Large intestine (tissue), 3 donors: Measurements from ENCODE around the gene AGAP1. TPM values are rescaled to one million over a fixed set of nuclear protein-coding genes. Genes with fewer than 3 reads are reported as not detected.

Experiments used
- DNase-seq, 2 donors: peaks; one replicate each; pipeline versions ENCODE4 v3.0.0 to v3.0.0-alpha.2; 2013
- H3K27ac ChIP-seq: one replicate; pipeline ENCODE4 v1.5.1; 2013; ENCODE audit warnings: low read length
- H3K27me3 ChIP-seq: 2 replicates; pipeline ENCODE4 v1.6.1; 2013; ENCODE audit warnings: low read length; ENCODE audit not compliant: control insufficient read depth, insufficient read depth
- H3K36me3 ChIP-seq: 2 replicates; pipeline ENCODE4 v1.6.1; 2013; ENCODE audit warnings: low read length; ENCODE audit not compliant: control insufficient read depth, insufficient read depth
- H3K4me1 ChIP-seq: one replicate; pipeline ENCODE4 v1.6.1; 2013; ENCODE audit warnings: low read length; ENCODE audit not compliant: control insufficient read depth, insufficient read depth
- H3K4me3 ChIP-seq: one replicate; pipeline ENCODE4 v1.5.1; 2013; ENCODE audit warnings: low read length
- H3K9me3 ChIP-seq: one replicate; pipeline ENCODE4 v1.6.1; 2013; ENCODE audit warnings: mild to moderate bottlenecking, low read depth, low read length, moderate library complexity; ENCODE audit not compliant: control insufficient read depth
- WGBS: methylation state at CpG from one replicate; pipeline ENCODE4 v1.1.5; 2013; ENCODE audit warnings: low lambda C conversion rate; ENCODE audit not compliant: insufficient coverage; 5-methylcytosine and 5-hydroxymethylcytosine counted together
- polyA plus RNA-seq: library from polyadenylated mRNA; unstranded; fragments of 120-200 nt; gene quantifications from one replicate; pipeline ENCODE4 v1.2.1, GENCODE V29; 2013

The AGAP1 gene
- polyA plus RNA-seq, 1 donor, result 18.0 TPM

GRCh38 chr2:236173729-236174607 is 680.1 kb downstream of the AGAP1 start:
- no CpG with 5 or more reads among the region's 23 CpGs for WGBS
- Histone ChIP-seq H3K27me3 (peaks cover 98% of the 10 kb centered on the region), H3K4me1 (peaks cover 30% of the 10 kb centered on the region), H3K9me3 (peaks cover 21% of the 10 kb centered on the region), H3K4me3 (no peak overlapping the region), H3K27ac (no peak overlapping the region), H3K36me3 (no peaks in the 10 kb centered on the region)
- peak in 1 of 2 donors; percentile 76 for DNase-seq

DNA sequence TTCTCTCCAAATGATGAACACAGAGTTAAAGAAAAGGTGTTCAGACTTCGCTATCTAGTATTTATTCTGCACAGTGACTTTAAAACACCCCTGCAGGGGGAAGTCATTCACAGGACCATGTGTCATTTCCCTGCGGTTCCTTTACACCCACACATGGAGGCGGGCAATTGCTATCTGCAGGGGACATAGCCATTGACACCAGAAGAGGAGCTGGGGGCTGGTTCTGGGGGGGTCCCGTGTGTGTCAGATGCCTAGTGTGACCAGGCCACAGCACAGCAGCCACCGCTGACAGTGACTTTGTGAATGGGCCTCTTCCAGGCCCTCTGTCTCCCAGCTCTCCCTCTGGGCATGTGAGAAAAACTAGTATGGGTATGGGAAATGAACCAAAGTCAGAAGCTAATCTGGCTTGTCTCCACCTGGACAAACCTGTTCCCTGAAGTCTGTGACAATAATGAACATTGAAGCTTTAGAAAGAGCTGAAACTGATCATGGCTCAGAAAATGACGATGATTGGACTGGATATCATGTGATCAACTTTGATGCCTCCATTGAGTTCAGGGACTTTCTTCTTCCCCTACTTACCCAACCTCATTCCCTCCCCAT is 681.8 kb downstream of the AGAP1 start:
- H3K4me1 ChIP-seq, result peaks cover 30% of the 10 kb centered on the region
- no peak overlapping the region for H3K4me3 ChIP-seq
- H3K27me3 ChIP-seq, result peaks cover 97% of the 10 kb centered on the region
- WGBS, result no CpG with 5 or more reads among the region's 6 CpGs
- DNase-seq, result no peak
- no peak overlapping the region for H3K27ac ChIP-seq
- H3K36me3 ChIP-seq, result no peaks in the 10 kb centered on the region
- H3K9me3 ChIP-seq, result peaks cover 17% of the 10 kb centered on the region

- no CpG with 5 or more reads among the region's 7 CpGs for WGBS
- H3K27ac ChIP-seq, result no peak overlapping the region
- H3K4me1 ChIP-seq, result peaks cover 29% of the 10 kb centered on the region
- H3K27me3 ChIP-seq, result peaks cover 94% of the 10 kb centered on the region
- H3K36me3 ChIP-seq, result no peaks in the 10 kb centered on the region
- peaks cover 17% of the 10 kb centered on the region for H3K9me3 ChIP-seq
- peak in 1 of 2 donors; percentile 20 for DNase-seq
- H3K4me3 ChIP-seq, result no peak overlapping the region
Measured at GRCh38 chr2:236176417-236176816, 682.6 kb downstream of the AGAP1 start.

- no peak for DNase-seq
- H3K9me3 ChIP-seq, result peaks cover 17% of the 10 kb centered on the region
- WGBS, result no CpG with 5 or more reads among the region's 21 CpGs
- no peaks in the 10 kb centered on the region for H3K36me3 ChIP-seq
- peaks cover 26% of the 10 kb centered on the region for H3K4me1 ChIP-seq
- peaks cover 93% of the 10 kb centered on the region for H3K27me3 ChIP-seq
- H3K27ac ChIP-seq, result no peak overlapping the region
- H3K4me3 ChIP-seq, result no peak overlapping the region
Measured at GRCh38 chr2:236176951-236177350, 683.1 kb downstream of the AGAP1 start.

DNA sequence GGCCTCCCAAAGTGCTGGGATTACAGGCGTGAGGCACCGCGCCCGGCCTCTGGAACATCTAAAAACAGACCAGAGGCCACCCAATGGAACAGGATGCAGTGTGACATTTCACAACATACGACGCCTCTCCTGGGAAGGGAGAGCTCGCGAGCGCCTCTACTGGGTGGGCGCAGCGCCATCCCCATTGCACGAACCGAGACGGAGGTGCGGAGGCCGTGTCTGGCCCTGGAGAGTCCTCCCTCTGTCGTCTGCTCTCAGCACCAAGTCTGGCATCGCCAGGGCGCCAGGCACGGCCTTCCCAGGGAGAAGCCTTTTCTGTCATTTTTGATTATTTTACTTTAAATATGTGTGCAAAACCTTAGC is 683.7 kb downstream of the AGAP1 start:
- peaks cover 15% of the 10 kb centered on the region for H3K9me3 ChIP-seq
- no peak overlapping the region for H3K4me3 ChIP-seq
- WGBS, result no CpG with 5 or more reads among the region's 20 CpGs

DNA sequence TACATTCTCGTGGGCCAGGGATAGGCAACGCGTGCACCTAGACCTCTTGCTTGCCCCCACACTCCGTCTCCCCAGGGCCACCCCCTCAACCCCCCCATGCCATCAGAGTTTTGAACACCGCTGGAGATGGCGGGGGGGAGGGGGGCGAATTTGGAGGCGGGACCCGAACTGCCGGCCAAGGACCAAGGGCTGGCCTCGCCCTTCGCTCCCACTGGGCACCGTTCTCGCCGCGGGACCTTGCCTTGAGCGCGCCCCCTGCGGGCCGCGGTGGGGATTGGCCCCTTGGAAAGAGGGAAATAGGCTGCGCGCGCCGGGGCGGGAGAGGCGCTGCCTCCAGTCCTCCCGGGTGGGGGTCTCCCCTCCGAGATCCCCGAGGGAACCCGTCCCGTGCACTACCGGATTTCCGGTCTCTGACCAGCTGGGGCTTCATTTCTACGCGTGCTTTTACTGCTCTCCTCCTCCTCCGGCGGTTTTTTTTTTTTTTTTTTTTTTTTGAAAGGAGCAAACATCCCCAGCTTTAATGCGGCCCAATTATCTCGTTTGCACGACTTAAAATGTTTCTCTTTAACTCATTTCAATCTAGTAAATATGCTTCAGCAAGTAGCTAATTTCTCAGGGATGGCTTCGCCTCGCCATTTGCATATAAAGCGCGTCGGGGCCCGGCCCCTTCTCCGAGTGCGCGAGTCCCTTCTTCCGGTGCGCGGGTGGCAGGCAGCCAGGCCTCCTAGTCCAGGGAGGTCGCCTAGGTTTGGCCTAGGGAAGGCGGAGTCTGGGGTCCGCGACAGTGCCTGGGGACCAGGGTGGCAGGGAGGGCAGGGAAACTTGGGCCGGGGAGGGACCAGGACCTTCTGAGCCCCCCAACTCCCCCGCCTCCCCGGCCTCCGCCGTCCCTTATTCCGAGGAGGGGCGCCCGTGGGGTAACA is 684.4 kb downstream of the AGAP1 start:
- Histone ChIP-seq H3K27me3 (peaks cover 84% of the 10 kb centered on the region), H3K4me1 (peaks cover 26% of the 10 kb centered on the region), H3K4me3 (peak overlapping the region; percentile 39), H3K27ac (no peak overlapping the region), H3K36me3 (no peaks in the 10 kb centered on the region), H3K9me3 (peaks cover 9% of the 10 kb centered on the region)
- WGBS, result no CpG with 5 or more reads among the region's 65 CpGs
- peak; percentile 48 to 68 for DNase-seq

More for the DNA sequence above, 683.7 kb downstream of the AGAP1 start:
- DNase-seq, result peak; percentile 40 to 60
- Histone ChIP-seq H3K27me3 (peaks cover 88% of the 10 kb centered on the region), H3K27ac (no peak overlapping the region), H3K36me3 (no peaks in the 10 kb centered on the region), H3K4me1 (peaks cover 26% of the 10 kb centered on the region)

DNA sequence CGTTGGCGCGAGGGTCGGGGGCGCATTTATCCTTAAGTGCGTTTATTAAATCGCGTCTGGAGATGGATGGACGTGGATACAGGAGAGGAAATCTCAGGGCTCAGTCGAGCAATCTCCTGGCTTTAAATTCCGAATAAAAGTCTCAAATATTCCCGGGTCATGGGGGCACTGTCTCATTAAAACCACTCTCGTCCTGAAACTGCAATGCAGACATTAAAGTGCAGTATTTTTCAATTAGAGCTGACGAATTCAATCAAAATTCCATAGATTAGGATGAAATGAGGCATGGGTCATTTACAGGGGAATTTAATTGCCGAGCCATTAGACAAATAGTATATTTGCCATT is 685.0 kb downstream of the AGAP1 start:
- Histone ChIP-seq H3K9me3 (peaks cover 5% of the 10 kb centered on the region), H3K27ac (no peak overlapping the region), H3K36me3 (no peaks in the 10 kb centered on the region), H3K4me1 (peaks cover 20% of the 10 kb centered on the region), H3K27me3 (peaks cover 77% of the 10 kb centered on the region), H3K4me3 (no peak overlapping the region)
- WGBS, result no CpG with 5 or more reads among the region's 15 CpGs
- no peak for DNase-seq

DNA sequence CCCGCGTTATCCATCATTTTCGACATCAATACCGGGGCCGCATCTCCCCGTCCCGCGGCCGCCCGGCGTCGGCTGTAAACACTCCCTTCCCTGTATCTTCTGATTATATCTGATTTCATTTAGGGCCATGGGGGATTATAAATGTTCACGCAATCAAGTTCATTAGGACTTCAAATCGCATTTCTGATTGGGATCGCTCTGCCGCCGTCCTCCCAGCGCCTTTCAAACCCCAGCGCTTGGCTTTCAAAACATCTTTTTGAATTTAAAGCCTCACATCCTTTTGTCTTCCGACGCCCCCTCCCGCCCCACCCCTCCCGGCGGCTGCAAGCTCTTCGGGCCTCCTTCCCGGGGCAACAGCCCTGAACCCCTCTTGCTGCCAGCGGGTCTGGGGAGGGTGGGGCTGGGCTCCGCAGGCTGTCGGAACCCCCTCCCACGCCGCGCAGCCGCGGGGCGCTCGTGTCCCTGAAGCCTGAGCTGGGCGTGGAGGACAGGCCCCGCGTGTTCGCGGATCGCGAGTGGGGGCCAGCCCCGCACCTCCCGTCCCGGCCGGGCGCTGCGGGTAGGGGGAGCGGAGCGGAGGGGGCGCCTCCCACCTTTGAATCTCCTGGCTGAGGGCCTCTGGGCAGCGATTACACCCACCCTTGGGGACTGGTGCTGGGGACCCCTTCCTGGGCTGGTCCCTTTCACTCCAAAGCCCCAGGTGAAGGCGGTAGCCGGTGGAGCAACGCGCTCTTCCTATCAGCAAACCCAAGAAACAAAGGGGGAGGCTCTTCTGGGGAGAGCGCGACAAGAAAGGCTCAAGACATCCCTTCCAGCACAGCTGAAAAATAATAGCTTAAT is 685.6 kb downstream of the AGAP1 start:
- DNase-seq, result no peak
- Histone ChIP-seq H3K27me3 (peaks cover 71% of the 10 kb centered on the region), H3K27ac (no peak overlapping the region), H3K9me3 (peaks cover 5% of the 10 kb centered on the region), H3K4me3 (no peak overlapping the region), H3K4me1 (peaks cover 14% of the 10 kb centered on the region), H3K36me3 (no peaks in the 10 kb centered on the region)
- WGBS, result 0% methylated on average over 5 of the region's 59 CpGs

DNA sequence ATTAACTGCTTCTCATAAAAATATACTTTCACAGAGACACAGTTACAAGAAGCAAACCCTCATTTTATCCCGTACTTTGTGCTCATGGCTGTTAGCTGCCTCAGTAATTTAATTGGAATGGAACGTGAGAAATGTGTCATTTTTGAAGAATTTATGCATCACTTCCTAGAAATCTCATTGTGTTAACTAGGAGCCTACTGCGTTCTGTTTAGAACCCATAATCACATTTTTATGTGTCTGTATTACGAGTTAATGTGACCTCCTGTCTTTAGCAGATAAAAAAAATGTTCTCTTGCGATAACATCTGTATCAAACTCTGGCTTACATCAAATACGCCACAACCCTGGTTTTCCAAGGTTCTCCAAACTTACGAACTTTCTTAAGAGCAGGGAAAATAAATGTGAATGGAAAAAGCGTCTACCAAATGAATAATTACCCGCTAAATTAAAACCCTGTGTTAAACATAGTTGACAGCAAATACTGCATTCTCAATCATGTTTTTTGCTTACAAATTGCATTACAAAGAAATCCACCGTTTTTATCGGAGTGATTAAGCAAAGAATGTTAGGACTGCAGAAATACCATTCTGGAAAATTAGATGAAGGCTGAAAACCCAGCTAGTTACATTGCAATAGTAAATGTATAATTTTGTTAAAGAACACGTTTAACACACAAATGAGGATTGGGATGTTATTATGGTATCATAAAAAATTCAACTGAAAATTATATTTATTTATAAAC is 686.4 kb downstream of the AGAP1 start:
- H3K27me3 ChIP-seq, result peaks cover 69% of the 10 kb centered on the region
- peaks cover 8% of the 10 kb centered on the region for H3K9me3 ChIP-seq

More for the DNA sequence above, 686.4 kb downstream of the AGAP1 start:
- WGBS, result 8% methylated on average over 3 of the region's 12 CpGs
- H3K4me1 ChIP-seq, result peaks cover 10% of the 10 kb centered on the region
- no peak overlapping the region for H3K4me3 ChIP-seq
- H3K36me3 ChIP-seq, result no peaks in the 10 kb centered on the region
- DNase-seq, result no peak
- H3K27ac ChIP-seq, result no peak overlapping the region
